Liver (tissue), 9 donors: ENCODE results near the gene DAPK1. TPM values are rescaled to one million over a fixed set of nuclear protein-coding genes. Genes with fewer than 3 reads are reported as not detected.

Experiments
- DNase-seq: peaks from one replicate; pipeline ENCODE4 v3.0.0-alpha.2; 2017; ENCODE audit warnings: low spot score
- H3K27ac ChIP-seq, 2 donors: one replicate each; pipeline ENCODE4 v1.7.0; 2013; ENCODE audit warnings: inconsistent platforms in 2 of 2, low read length in 2 of 2, control low read depth in 1 of 2, low read depth in 1 of 2, mild to moderate bottlenecking in 1 of 2
- H3K27me3 ChIP-seq, 4 donors: one replicate each; pipeline versions ENCODE4 v1.6.1 to v1.7.0; 2013; ENCODE audit warnings: low read length in 3 of 4, inconsistent platforms in 1 of 4, mild to moderate bottlenecking in 1 of 4, moderate library complexity in 1 of 4; ENCODE audit not compliant: control insufficient read depth in 4 of 4, insufficient read depth in 4 of 4
- H3K36me3 ChIP-seq, 4 donors: one replicate each; pipeline versions ENCODE4 v1.6.1 to v1.7.0; 2013; ENCODE audit warnings: low read length in 3 of 4, mild to moderate bottlenecking in 3 of 4, low read depth in 1 of 4, moderate library complexity in 1 of 4; ENCODE audit not compliant: control insufficient read depth in 4 of 4, insufficient read depth in 3 of 4
- H3K4me1 ChIP-seq, 4 donors: one replicate each; pipeline versions ENCODE4 v1.6.1 to v1.7.0; 2013; ENCODE audit warnings: low read length in 3 of 4, mild to moderate bottlenecking in 3 of 4, moderate library complexity in 1 of 4; ENCODE audit not compliant: control insufficient read depth in 4 of 4, insufficient read depth in 4 of 4
- H3K4me3 ChIP-seq, 3 donors: one replicate each; pipeline versions ENCODE4 v1.6.1 to v1.7.0; 2013; ENCODE audit warnings: low read length in 3 of 3, control low read depth in 1 of 3, low read depth in 1 of 3, mild to moderate bottlenecking in 1 of 3
- H3K9ac ChIP-seq, 2 donors: one replicate each; pipeline ENCODE4 v1.7.0; 2013; ENCODE audit warnings: low read length in 2 of 2, mild to moderate bottlenecking in 2 of 2, moderate library complexity in 2 of 2, control low read depth in 1 of 2, low read depth in 1 of 2
- H3K9me3 ChIP-seq, 4 donors: one replicate each; pipeline versions ENCODE4 v1.6.1 to v1.7.0; 2013; ENCODE audit warnings: low read length in 3 of 4; ENCODE audit not compliant: control insufficient read depth in 4 of 4
- EGR1 ChIP-seq, 2 donors: IDR thresholded peaks; 2 replicates each; pipeline ENCODE4 v1.6.1; 2016 to 2018; ENCODE audit warnings: antibody characterized with exemption in 2 of 2, low read depth in 2 of 2
- FOXA1 ChIP-seq: IDR thresholded peaks from 2 replicates; pipeline ENCODE4 v1.6.1; 2016; ENCODE audit warnings: antibody characterized with exemption
- GABPA ChIP-seq, 2 donors: IDR thresholded peaks in 1 of 2; conservative IDR thresholded peaks in 1 of 2; 2 replicates each; pipeline ENCODE4 v1.6.1; 2016; ENCODE audit warnings: antibody characterized with exemption in 2 of 2, mild to moderate bottlenecking in 1 of 2, moderate library complexity in 1 of 2
- HNF4A ChIP-seq, 2 donors: conservative IDR thresholded peaks; 2 replicates each; pipeline ENCODE4 v1.6.1; 2016; ENCODE audit warnings: antibody characterized with exemption in 2 of 2, mild to moderate bottlenecking in 2 of 2
- HNF4G ChIP-seq: IDR thresholded peaks from 2 replicates; pipeline ENCODE4 v1.6.1; 2016; ENCODE audit warnings: antibody characterized with exemption
- JUND ChIP-seq, 2 donors: IDR thresholded peaks; 2 replicates each; pipeline ENCODE4 v1.6.1; 2016; ENCODE audit warnings: antibody characterized with exemption in 2 of 2
- NR2F2 ChIP-seq: IDR thresholded peaks from 2 replicates; pipeline ENCODE4 v1.6.1; 2016; ENCODE audit warnings: antibody characterized with exemption
- RAD21 ChIP-seq, 2 donors: IDR thresholded peaks; 2 replicates each; pipeline ENCODE4 v1.6.1; 2016; ENCODE audit warnings: antibody characterized with exemption in 2 of 2, mild to moderate bottlenecking in 2 of 2
- SP1 ChIP-seq: IDR thresholded peaks from 2 replicates; pipeline ENCODE4 v1.6.1; 2018; ENCODE audit warnings: antibody characterized with exemption, mild to moderate bottlenecking
- TAF1 ChIP-seq: conservative IDR thresholded peaks from 2 replicates; pipeline ENCODE4 v1.6.1; 2016; ENCODE audit warnings: antibody characterized with exemption, mild to moderate bottlenecking
- WGBS: extraction: QIAGEN DNeasy Blood & Tissue Kit; methylation state at CpG from one replicate; pipeline ENCODE4 v1.1.7; 2013; 5-methylcytosine and 5-hydroxymethylcytosine counted together
- polyA plus RNA-seq, 2 donors: library from polyadenylated mRNA; stranded (reverse) in 1 of 2; unstranded in 1 of 2; fragments of 200-250 nt in 1 of 2; fragments of >200 nt in 1 of 2; fragmentation: Nextera tagmentation in 1 of 2; extraction: Ambion mirVana in 1 of 2; gene quantifications; one replicate each; pipeline versions ENCODE4 v1.2.1 to v1.2.3, GENCODE V29; 2013 to 2015
- total RNA-seq, 2 donors: library from RNA; depleted of rRNA; stranded (reverse); fragments of >200 nt; gene quantifications; one replicate each; pipeline ENCODE4 v1.2.3, GENCODE V29; 2014
- TF ChIP-seq, protein P1 (sequence below): IDR thresholded peaks from 2 replicates; pipeline ENCODE4 v1.6.1; 2016; ENCODE audit warnings: antibody characterized with exemption, mild to moderate bottlenecking
- TF ChIP-seq, protein P2 (sequence below): IDR thresholded peaks from 2 replicates; pipeline ENCODE4 v1.6.1; 2016; ENCODE audit warnings: antibody characterized with exemption
- TF ChIP-seq, protein P3 (sequence below): IDR thresholded peaks from 2 replicates; pipeline ENCODE4 v1.6.1; 2016; ENCODE audit warnings: antibody characterized with exemption
- TF ChIP-seq, protein P4 (sequence below): IDR thresholded peaks from 2 replicates; pipeline ENCODE4 v1.6.1; 2016; ENCODE audit warnings: antibody characterized with exemption
- TF ChIP-seq, protein P5 (sequence below): fragments of 150-350 bp; IDR thresholded peaks from 2 replicates; pipeline ENCODE4 v1.5.1; 2017; ENCODE audit warnings: improper control_type of control experiment, low read depth, low read length; ENCODE audit not compliant: missing input control
- donor health status: healthy.
- donor health status: healthy.
- donor health status: healthy.
- donor health status: healthy.
- donor health status: healthy.

The DAPK1 gene
- total and polyA plus RNA-seq, 4 donors = 14.0 to 40.8 (median 21.8) TPM

DNA sequence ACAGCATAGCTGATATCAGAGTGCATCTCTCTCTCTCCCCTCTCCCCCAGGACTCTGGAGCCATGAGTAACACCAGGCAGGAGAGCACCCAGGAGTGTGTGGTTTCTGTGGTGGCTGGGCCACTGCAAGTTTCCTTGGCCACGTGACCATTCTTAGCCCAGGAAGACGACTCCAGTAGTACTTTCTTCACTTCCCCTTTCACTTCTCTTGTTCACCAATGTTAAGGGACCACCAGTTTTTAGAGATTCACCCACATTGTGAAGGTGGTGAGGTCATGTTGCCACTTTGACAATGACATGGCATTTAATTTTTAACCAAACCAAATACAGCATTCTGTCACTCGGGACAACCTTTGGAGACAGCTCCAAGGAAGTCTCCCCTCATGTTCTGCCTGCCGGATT is 17.9 kb upstream of the DAPK1 start:
- peak overlapping the region in 1 of 2 donors; percentile 72 for H3K27ac ChIP-seq
- no peak overlapping the region for H3K9ac ChIP-seq
- WGBS = 41% methylated on average over 4 of the region's 4 CpGs

DNA sequence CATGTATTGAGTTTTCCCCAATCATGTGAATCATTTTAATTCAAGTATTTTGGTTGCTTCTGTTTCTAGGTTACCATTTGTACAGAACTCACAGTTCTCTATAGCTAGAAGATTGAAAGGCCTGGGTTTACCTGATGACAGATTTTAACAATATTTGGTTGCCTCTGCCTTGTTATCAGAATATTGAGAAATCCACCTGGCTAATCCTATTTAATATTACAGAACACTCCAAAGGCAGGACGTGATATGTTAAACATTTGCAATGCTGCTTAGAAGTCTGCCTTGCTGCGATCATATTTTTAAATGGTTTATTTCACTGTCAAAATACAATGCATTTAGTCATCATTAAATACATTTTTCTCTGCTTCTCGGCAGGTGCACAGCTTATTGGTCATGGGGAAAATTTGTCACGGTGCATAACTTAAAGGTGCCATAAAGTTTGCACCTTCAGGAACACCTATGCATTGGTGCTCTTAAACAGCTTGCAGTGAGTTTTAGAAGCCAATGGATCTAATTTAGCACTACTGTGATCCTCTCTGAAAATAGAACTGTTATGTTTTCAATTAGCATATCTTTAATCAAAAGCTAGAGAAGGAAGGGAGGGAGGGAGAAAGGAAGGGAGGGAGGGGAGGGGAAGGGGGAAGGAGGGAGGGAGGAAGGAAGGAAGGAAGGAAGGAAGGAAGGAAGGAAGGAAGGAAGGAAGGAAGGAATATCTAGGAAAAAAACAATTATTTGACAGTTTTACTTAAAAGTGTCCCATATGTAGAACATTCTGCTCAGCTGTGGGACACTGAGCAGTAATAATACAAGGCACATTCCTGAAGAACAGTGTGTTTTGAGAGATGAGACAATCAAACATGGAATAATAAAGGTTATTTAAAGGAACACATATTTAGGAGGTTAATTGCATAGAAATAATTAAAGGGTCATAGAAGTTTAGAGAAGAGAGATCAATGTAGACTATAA is 15.5 kb upstream of the DAPK1 start:
- H3K4me3 ChIP-seq = no peak overlapping the region
- H3K27me3 ChIP-seq = no peaks in the 10 kb centered on the region
- WGBS = 85% methylated on average over 4 of the region's 4 CpGs
- TF ChIP-seq, protein P1, sequence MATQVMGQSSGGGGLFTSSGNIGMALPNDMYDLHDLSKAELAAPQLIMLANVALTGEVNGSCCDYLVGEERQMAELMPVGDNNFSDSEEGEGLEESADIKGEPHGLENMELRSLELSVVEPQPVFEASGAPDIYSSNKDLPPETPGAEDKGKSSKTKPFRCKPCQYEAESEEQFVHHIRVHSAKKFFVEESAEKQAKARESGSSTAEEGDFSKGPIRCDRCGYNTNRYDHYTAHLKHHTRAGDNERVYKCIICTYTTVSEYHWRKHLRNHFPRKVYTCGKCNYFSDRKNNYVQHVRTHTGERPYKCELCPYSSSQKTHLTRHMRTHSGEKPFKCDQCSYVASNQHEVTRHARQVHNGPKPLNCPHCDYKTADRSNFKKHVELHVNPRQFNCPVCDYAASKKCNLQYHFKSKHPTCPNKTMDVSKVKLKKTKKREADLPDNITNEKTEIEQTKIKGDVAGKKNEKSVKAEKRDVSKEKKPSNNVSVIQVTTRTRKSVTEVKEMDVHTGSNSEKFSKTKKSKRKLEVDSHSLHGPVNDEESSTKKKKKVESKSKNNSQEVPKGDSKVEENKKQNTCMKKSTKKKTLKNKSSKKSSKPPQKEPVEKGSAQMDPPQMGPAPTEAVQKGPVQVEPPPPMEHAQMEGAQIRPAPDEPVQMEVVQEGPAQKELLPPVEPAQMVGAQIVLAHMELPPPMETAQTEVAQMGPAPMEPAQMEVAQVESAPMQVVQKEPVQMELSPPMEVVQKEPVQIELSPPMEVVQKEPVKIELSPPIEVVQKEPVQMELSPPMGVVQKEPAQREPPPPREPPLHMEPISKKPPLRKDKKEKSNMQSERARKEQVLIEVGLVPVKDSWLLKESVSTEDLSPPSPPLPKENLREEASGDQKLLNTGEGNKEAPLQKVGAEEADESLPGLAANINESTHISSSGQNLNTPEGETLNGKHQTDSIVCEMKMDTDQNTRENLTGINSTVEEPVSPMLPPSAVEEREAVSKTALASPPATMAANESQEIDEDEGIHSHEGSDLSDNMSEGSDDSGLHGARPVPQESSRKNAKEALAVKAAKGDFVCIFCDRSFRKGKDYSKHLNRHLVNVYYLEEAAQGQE = no peak
- TF ChIP-seq HNF4G = no peak
- TF ChIP-seq NR2F2 = no peak
- TF ChIP-seq GABPA (IDR thresholded peaks at IDR 0.05 in 1 of 2, conservative IDR thresholded peaks at IDR 0.05 in 1 of 2) = no peak
- TF ChIP-seq, protein P2, sequence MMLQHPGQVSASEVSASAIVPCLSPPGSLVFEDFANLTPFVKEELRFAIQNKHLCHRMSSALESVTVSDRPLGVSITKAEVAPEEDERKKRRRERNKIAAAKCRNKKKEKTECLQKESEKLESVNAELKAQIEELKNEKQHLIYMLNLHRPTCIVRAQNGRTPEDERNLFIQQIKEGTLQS = no peak
- DNase-seq = no peak
- no peaks in the 10 kb centered on the region for H3K36me3 ChIP-seq
- no peak overlapping the region for H3K9ac ChIP-seq
- no peaks in the 10 kb centered on the region for H3K9me3 ChIP-seq
- no peak overlapping the region for H3K27ac ChIP-seq
- H3K4me1 ChIP-seq = peaks cover 0 to 12% (median 4%) of the 10 kb centered on the region in 4 donors

More for the DNA sequence above, 17.9 kb upstream of the DAPK1 start:
- TF ChIP-seq TAF1 (no peak), JUND (IDR thresholded peaks at IDR 0.05) (peak in 1 of 2 donors; percentile 45), FOXA1 (no peak)
- TF ChIP-seq, protein P3, sequence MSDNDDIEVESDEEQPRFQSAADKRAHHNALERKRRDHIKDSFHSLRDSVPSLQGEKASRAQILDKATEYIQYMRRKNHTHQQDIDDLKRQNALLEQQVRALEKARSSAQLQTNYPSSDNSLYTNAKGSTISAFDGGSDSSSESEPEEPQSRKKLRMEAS = no peak
- DNase-seq = no peak
- H3K9me3 ChIP-seq = no peaks in the 10 kb centered on the region
- H3K36me3 ChIP-seq = no peaks in the 10 kb centered on the region
- H3K4me1 ChIP-seq = peaks cover 0 to 12% (median 4%) of the 10 kb centered on the region in 4 donors
- H3K4me3 ChIP-seq = peak overlapping the region in 1 of 3 donors; percentile 6
- no peaks in the 10 kb centered on the region for H3K27me3 ChIP-seq

DNA sequence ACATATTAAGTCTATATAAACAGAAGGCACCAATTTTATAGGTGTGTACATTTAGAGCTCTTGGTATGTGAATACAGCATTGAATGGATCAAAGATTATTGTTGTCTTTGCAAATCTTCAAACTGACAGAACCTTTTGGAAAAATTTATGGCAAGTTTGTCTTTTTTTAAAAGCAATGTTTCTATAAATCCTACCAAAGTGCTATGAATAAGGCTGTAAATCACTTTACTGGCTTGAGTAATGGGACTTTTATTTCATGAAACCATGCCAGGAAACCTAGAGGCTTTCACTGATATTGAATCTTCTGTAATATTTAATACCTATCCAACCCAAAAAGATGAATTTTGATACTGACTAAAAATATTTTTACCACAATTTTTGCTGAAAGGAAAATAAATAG is 7.4 kb upstream of the DAPK1 start:
- Histone ChIP-seq H3K36me3 (no peaks in the 10 kb centered on the region), H3K27me3 (no peaks in the 10 kb centered on the region), H3K4me3 (no peak overlapping the region), H3K9me3 (no peaks in the 10 kb centered on the region), H3K9ac (no peak overlapping the region), H3K27ac (no peak overlapping the region), H3K4me1 (no peaks in the 10 kb centered on the region)
- no peak for DNase-seq
- TF ChIP-seq EGR1 (IDR thresholded peaks at IDR 0.05; ENCODE audit: low read depth in 2 of 2) = no peak
- TF ChIP-seq, protein P4, sequence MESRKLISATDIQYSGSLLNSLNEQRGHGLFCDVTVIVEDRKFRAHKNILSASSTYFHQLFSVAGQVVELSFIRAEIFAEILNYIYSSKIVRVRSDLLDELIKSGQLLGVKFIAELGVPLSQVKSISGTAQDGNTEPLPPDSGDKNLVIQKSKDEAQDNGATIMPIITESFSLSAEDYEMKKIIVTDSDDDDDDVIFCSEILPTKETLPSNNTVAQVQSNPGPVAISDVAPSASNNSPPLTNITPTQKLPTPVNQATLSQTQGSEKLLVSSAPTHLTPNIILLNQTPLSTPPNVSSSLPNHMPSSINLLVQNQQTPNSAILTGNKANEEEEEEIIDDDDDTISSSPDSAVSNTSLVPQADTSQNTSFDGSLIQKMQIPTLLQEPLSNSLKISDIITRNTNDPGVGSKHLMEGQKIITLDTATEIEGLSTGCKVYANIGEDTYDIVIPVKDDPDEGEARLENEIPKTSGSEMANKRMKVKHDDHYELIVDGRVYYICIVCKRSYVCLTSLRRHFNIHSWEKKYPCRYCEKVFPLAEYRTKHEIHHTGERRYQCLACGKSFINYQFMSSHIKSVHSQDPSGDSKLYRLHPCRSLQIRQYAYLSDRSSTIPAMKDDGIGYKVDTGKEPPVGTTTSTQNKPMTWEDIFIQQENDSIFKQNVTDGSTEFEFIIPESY = no peak
- no peak for TF ChIP-seq GABPA (IDR thresholded peaks at IDR 0.05 in 1 of 2, conservative IDR thresholded peaks at IDR 0.05 in 1 of 2)
- TF ChIP-seq, protein P5, sequence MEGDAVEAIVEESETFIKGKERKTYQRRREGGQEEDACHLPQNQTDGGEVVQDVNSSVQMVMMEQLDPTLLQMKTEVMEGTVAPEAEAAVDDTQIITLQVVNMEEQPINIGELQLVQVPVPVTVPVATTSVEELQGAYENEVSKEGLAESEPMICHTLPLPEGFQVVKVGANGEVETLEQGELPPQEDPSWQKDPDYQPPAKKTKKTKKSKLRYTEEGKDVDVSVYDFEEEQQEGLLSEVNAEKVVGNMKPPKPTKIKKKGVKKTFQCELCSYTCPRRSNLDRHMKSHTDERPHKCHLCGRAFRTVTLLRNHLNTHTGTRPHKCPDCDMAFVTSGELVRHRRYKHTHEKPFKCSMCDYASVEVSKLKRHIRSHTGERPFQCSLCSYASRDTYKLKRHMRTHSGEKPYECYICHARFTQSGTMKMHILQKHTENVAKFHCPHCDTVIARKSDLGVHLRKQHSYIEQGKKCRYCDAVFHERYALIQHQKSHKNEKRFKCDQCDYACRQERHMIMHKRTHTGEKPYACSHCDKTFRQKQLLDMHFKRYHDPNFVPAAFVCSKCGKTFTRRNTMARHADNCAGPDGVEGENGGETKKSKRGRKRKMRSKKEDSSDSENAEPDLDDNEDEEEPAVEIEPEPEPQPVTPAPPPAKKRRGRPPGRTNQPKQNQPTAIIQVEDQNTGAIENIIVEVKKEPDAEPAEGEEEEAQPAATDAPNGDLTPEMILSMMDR = no peak
- TF ChIP-seq, protein P2 = no peak
- TF ChIP-seq SP1 = no peak
- no peak for TF ChIP-seq RAD21 (IDR thresholded peaks at IDR 0.05)
- TF ChIP-seq HNF4A (conservative IDR thresholded peaks at IDR 0.05) = no peak
- TF ChIP-seq TAF1 = no peak
- TF ChIP-seq NR2F2 = no peak
- TF ChIP-seq, protein P3 = no peak
